Activated CD4-positive, alpha-beta T cell treated with anti-CD3 and anti-CD28 coated beads for 36 hours (primary cell): ENCODE results near the gene ZRANB3. TPM values are rescaled to one million over a fixed set of nuclear protein-coding genes. Genes with fewer than 3 reads are reported as not detected.

Experiments used
- ATAC-seq: fragments of 200-7000 bp; cut with Tn5 transposase; one replicate; pipeline ENCODE4 v1.10.0; 2021; ENCODE audit warnings: mild to moderate bottlenecking, moderate library complexity
- CTCF ChIA-PET: fragments of 350-600 bp; sonication (Branson Sonifier 250); formaldehyde crosslinking; loops from one replicate; lab custom pipeline; 2021; ENCODE audit warnings: antibody characterized with exemption; lab: Charles Lee
- POLR2A ChIA-PET: fragments of 350-600 bp; sonication (Branson Sonifier 250); formaldehyde crosslinking; loops from one replicate; lab custom pipeline; 2021; ENCODE audit warnings: antibody characterized with exemption, inconsistent platforms; lab: Charles Lee
- DNase-seq: peaks from one replicate; pipeline ENCODE4 v3.0.0-alpha.2; 2020
- H3K27ac Mint-ChIP-seq: one replicate; pipeline ENCODE4 v1.8.0; 2021; ENCODE audit warnings: mixed read lengths
- H3K27me3 Mint-ChIP-seq: one replicate; pipeline ENCODE4 v1.8.0; 2021; ENCODE audit warnings: mixed read lengths
- H3K36me3 Mint-ChIP-seq: one replicate; pipeline ENCODE4 v1.8.0; 2021; ENCODE audit warnings: low read depth, mixed read lengths
- H3K4me1 Mint-ChIP-seq: one replicate; pipeline ENCODE4 v1.8.0; 2021; ENCODE audit warnings: mixed read lengths
- H3K4me3 Mint-ChIP-seq: one replicate; pipeline ENCODE4 v1.8.0; 2021; ENCODE audit warnings: mild to moderate bottlenecking, moderate library complexity, mixed read lengths
- H3K9me3 Mint-ChIP-seq: one replicate; pipeline ENCODE4 v1.8.0; 2021; ENCODE audit warnings: low read depth, mixed read lengths
- intact Hi-C, 2 experiments: fragments of 100-400 bp; cut with DNase I in 1 of 2; cut with micrococcal nuclease in 1 of 2; formaldehyde crosslinking; loops; one replicate each; pipeline versions ENCODE4 v1.14.2 to v1.15.1; 2022 to 2024; cut with DNase I, micrococcal nuclease
- total RNA-seq, 2 experiments: library from RNA; stranded (reverse); gene quantifications; one replicate each; pipeline ENCODE4 v1.2.3, GENCODE V29; 2021

The ZRANB3 gene
- total RNA-seq, 2 experiments from 2014 or later = 15.1 to 16.5 TPM

GRCh38 chr2:135162377-135162776, 368.6 kb downstream of the ZRANB3 start:
- intact Hi-C loops = no loop called here
- H3K4me1 Mint-ChIP-seq = peaks cover 10% of the 10 kb centered on the region
- H3K36me3 Mint-ChIP-seq = peaks cover 41% of the 10 kb centered on the region
- H3K9me3 Mint-ChIP-seq = no peaks in the 10 kb centered on the region
- CTCF ChIA-PET = interaction anchor here (0.9 to 1.4 kb wide), 2 partner anchors 11 to 158 kb away, joined by 3 to 6 read pairs; no protein-coding TSS in a partner anchor
- H3K27me3 Mint-ChIP-seq = no peaks in the 10 kb centered on the region
- H3K27ac Mint-ChIP-seq = no peak overlapping the region
- H3K4me3 Mint-ChIP-seq = no peak overlapping the region
- DNase-seq (no peak), ATAC-seq (no peak)
- POLR2A ChIA-PET = no interaction called here

- ATAC-seq (no peak), DNase-seq (no peak)
- H3K27ac Mint-ChIP-seq = no peak overlapping the region
- POLR2A ChIA-PET = no interaction called here
- intact Hi-C loops = loop anchor here in 1 of 2 experiments (5.0 to 10.0 kb wide), 2 partner anchors 104 to 157 kb away; partner anchors contain the start of gene RAB3GAP1
- H3K4me1 Mint-ChIP-seq = peaks cover 23% of the 10 kb centered on the region
- H3K36me3 Mint-ChIP-seq = peaks cover 56% of the 10 kb centered on the region
- no peaks in the 10 kb centered on the region for H3K9me3 Mint-ChIP-seq
- no peaks in the 10 kb centered on the region for H3K27me3 Mint-ChIP-seq
- CTCF ChIA-PET = no interaction called here
- H3K4me3 Mint-ChIP-seq = no peak overlapping the region
Observed at GRCh38 chr2:135159191-135159590, 371.8 kb downstream of the ZRANB3 start.

- Mint-ChIP-seq H3K9me3 (no peaks in the 10 kb centered on the region), H3K27me3 (no peaks in the 10 kb centered on the region), H3K4me3 (no peak overlapping the region), H3K27ac (peak overlapping the region; percentile 19), H3K4me1 (peaks cover 24% of the 10 kb centered on the region), H3K36me3 (peaks cover 56% of the 10 kb centered on the region)
- ATAC-seq (no peak), DNase-seq (no peak)
- intact Hi-C loops = loop anchor here in 1 of 2 experiments (5.0 to 10.0 kb wide), 2 partner anchors 103 to 156 kb away; partner anchors contain the start of gene RAB3GAP1
- POLR2A ChIA-PET = no interaction called here
- CTCF ChIA-PET = no interaction called here
Observed at GRCh38 chr2:135157856-135158255, 373.2 kb downstream of the ZRANB3 start.

GRCh38 chr2:135154962-135155361, 376.1 kb downstream of the ZRANB3 start:
- ATAC-seq = peak; percentile 33
- Mint-ChIP-seq H3K4me3 (no peak overlapping the region), H3K27me3 (no peaks in the 10 kb centered on the region), H3K36me3 (peaks cover 67% of the 10 kb centered on the region), H3K9me3 (no peaks in the 10 kb centered on the region), H3K4me1 (peaks cover 30% of the 10 kb centered on the region), H3K27ac (no peak overlapping the region)
- ChIA-PET CTCF (interaction anchor here (0.8 kb wide), 1 partner anchor 151 kb away, joined by 3 read pairs; no protein-coding TSS in a partner anchor), POLR2A (interaction anchor here (0.6 kb wide), 1 partner anchor 689 kb away, joined by 5 read pairs; no protein-coding TSS in a partner anchor)
- intact Hi-C loops = loop anchor here in 1 of 2 experiments (5.0 to 10.0 kb wide), 2 partner anchors 100 to 153 kb away; partner anchors contain the start of gene RAB3GAP1
- no peak for DNase-seq

- CTCF ChIA-PET = interaction anchor here (0.7 kb wide), 1 partner anchor 1072 kb away, joined by 3 read pairs; no protein-coding TSS in a partner anchor
- Mint-ChIP-seq H3K9me3 (no peaks in the 10 kb centered on the region), H3K4me1 (peaks cover 29% of the 10 kb centered on the region), H3K27ac (no peak overlapping the region), H3K36me3 (peaks cover 52% of the 10 kb centered on the region), H3K4me3 (no peak overlapping the region), H3K27me3 (no peaks in the 10 kb centered on the region)
- no peak for ATAC-seq
- intact Hi-C loops = loop anchor here in 1 of 2 experiments (10.0 kb wide), 1 partner anchor 98 kb away; the partner anchor contains the start of gene RAB3GAP1
- POLR2A ChIA-PET = no interaction called here
- DNase-seq = no peak
Observed at GRCh38 chr2:135152361-135152760, 378.7 kb downstream of the ZRANB3 start.

GRCh38 chr2:135151615-135152014, 379.4 kb downstream of the ZRANB3 start:
- Mint-ChIP-seq H3K36me3 (peaks cover 48% of the 10 kb centered on the region), H3K27ac (no peak overlapping the region), H3K4me1 (peaks cover 26% of the 10 kb centered on the region), H3K4me3 (no peak overlapping the region), H3K9me3 (no peaks in the 10 kb centered on the region), H3K27me3 (no peaks in the 10 kb centered on the region)
- intact Hi-C loops = loop anchor here in 1 of 2 experiments (10.0 kb wide), 1 partner anchor 97 kb away; the partner anchor contains the start of gene RAB3GAP1
- POLR2A ChIA-PET = no interaction called here
- CTCF ChIA-PET = interaction anchor here (1.4 kb wide), 1 partner anchor 147 kb away, joined by 4 read pairs; no protein-coding TSS in a partner anchor
- DNase-seq (no peak), ATAC-seq (no peak)

GRCh38 chr2:135150725-135151124, 380.3 kb downstream of the ZRANB3 start:
- H3K27ac Mint-ChIP-seq = no peak overlapping the region
- no peak for DNase-seq
- peaks cover 26% of the 10 kb centered on the region for H3K4me1 Mint-ChIP-seq
- H3K9me3 Mint-ChIP-seq = no peaks in the 10 kb centered on the region
- peak; percentile 26 for ATAC-seq
- intact Hi-C loops = loop anchor here in 1 of 2 experiments (10.0 kb wide), 1 partner anchor 96 kb away; the partner anchor contains the start of gene RAB3GAP1
- POLR2A ChIA-PET = no interaction called here
- H3K36me3 Mint-ChIP-seq = peaks cover 44% of the 10 kb centered on the region
- no peaks in the 10 kb centered on the region for H3K27me3 Mint-ChIP-seq
- CTCF ChIA-PET = interaction anchor here (1.4 kb wide), 1 partner anchor 147 kb away, joined by 4 read pairs; no protein-coding TSS in a partner anchor
- no peak overlapping the region for H3K4me3 Mint-ChIP-seq

- Mint-ChIP-seq H3K9me3 (no peaks in the 10 kb centered on the region), H3K4me3 (no peak overlapping the region), H3K27me3 (no peaks in the 10 kb centered on the region), H3K4me1 (peaks cover 16% of the 10 kb centered on the region), H3K36me3 (peaks cover 38% of the 10 kb centered on the region), H3K27ac (no peak overlapping the region)
- ATAC-seq = no peak
- POLR2A ChIA-PET = no interaction called here
- intact Hi-C loops = no loop called here
- DNase-seq = no peak
- CTCF ChIA-PET = interaction anchor here (0.6 kb wide), 1 partner anchor 94 kb away, joined by 5 read pairs; no protein-coding TSS in a partner anchor
Observed at GRCh38 chr2:135149251-135149650, 381.8 kb downstream of the ZRANB3 start.

GRCh38 chr2:135144343-135144742, 386.7 kb downstream of the ZRANB3 start:
- Mint-ChIP-seq H3K36me3 (peaks cover 54% of the 10 kb centered on the region), H3K4me3 (no peak overlapping the region), H3K9me3 (peaks cover 8% of the 10 kb centered on the region), H3K27ac (no peak overlapping the region), H3K27me3 (no peaks in the 10 kb centered on the region), H3K4me1 (peaks cover 2% of the 10 kb centered on the region)
- intact Hi-C loops = no loop called here
- ChIA-PET CTCF (no interaction called here), POLR2A (no interaction called here)
- no peak for DNase-seq
- ATAC-seq = no peak

GRCh38 chr2:135142323-135142722, 388.7 kb downstream of the ZRANB3 start:
- no peak for ATAC-seq
- CTCF ChIA-PET = no interaction called here
- H3K36me3 Mint-ChIP-seq = peaks cover 56% of the 10 kb centered on the region

GRCh38 chr2:135140606-135141005, 390.4 kb downstream of the ZRANB3 start:
- ATAC-seq (no peak), DNase-seq (no peak)
- ChIA-PET CTCF (no interaction called here), POLR2A (no interaction called here)
- Mint-ChIP-seq H3K4me3 (no peak overlapping the region), H3K27me3 (no peaks in the 10 kb centered on the region), H3K36me3 (peaks cover 69% of the 10 kb centered on the region), H3K4me1 (peaks cover 2% of the 10 kb centered on the region), H3K27ac (no peak overlapping the region), H3K9me3 (peaks cover 8% of the 10 kb centered on the region)
- intact Hi-C loops = no loop called here

More at GRCh38 chr2:135142323-135142722, 388.7 kb downstream of the ZRANB3 start:
- Mint-ChIP-seq H3K27ac (no peak overlapping the region), H3K27me3 (no peaks in the 10 kb centered on the region), H3K9me3 (peaks cover 8% of the 10 kb centered on the region), H3K4me1 (peaks cover 2% of the 10 kb centered on the region), H3K4me3 (no peak overlapping the region)
- POLR2A ChIA-PET = no interaction called here
- no peak for DNase-seq
- intact Hi-C loops = no loop called here

- intact Hi-C loops = no loop called here
- POLR2A ChIA-PET = no interaction called here
- H3K4me3 Mint-ChIP-seq = no peak overlapping the region
- CTCF ChIA-PET = interaction anchor here (0.6 kb wide), 1 partner anchor 126 kb away, joined by 3 read pairs; no protein-coding TSS in a partner anchor
- ATAC-seq (no peak), DNase-seq (no peak)
- no peak overlapping the region for H3K27ac Mint-ChIP-seq
- no peaks in the 10 kb centered on the region for H3K9me3 Mint-ChIP-seq
- peaks cover 8% of the 10 kb centered on the region for H3K4me1 Mint-ChIP-seq
- peaks cover 56% of the 10 kb centered on the region for H3K36me3 Mint-ChIP-seq
- no peaks in the 10 kb centered on the region for H3K27me3 Mint-ChIP-seq
Observed at GRCh38 chr2:135132314-135132713, 398.7 kb downstream of the ZRANB3 start.
